ENCODE data around the gene CLDN24.
"Not testable (repeated sequence)": the region's sequence is repeated elsewhere in the genome, so short reads cannot be mapped to it uniquely, and the experiment has no call there.

CLDN24 gene

DNA sequence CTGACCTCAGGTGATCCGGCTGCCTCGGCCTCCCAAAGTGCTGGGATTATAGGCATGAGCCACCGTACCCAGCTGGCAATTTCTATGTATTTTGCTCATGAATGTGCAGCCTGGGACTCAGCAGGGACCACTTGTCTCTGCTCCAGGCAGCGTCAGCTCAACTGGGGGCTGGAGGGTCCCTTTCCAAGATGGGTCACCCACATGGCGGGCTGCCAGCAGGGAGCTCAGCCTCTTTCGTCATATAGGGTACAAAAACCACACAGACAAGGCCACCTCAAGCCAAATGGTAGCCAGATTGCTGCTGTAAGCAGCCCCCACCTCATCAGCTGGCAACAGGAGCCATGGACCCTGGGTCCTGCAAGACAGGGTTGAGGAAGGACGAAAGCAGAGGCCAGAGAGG, 2.4 kb upstream of the CLDN24 start:
- DNase-seq (ENCODE audit: low read depth, low spot score): no peak
- H3K27ac ChIP-seq: no peak overlapping the region

DNA sequence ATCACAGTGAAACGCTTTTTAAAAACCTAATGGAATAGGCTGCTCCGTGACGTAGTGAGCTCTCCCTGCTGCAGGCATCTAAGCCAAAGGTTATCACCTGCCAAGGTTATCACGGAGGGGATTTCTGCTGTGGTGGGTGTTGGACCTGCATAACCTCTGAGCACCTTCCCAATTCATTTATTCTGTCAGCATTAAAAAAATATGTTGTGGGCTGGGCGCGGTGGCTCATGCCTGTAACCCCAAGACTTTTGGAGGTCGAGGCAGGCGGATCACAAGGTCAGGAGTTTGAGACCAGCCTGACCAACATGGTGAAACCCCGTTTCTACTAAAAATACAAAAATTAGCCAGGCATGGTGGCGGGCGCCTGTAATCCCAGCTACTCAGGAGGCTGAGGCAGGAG, 1.8 kb upstream of the CLDN24 start:
- not testable (repeated sequence) for H3K27ac ChIP-seq; DNase-seq (ENCODE audit: low read depth, low spot score)

DNA sequence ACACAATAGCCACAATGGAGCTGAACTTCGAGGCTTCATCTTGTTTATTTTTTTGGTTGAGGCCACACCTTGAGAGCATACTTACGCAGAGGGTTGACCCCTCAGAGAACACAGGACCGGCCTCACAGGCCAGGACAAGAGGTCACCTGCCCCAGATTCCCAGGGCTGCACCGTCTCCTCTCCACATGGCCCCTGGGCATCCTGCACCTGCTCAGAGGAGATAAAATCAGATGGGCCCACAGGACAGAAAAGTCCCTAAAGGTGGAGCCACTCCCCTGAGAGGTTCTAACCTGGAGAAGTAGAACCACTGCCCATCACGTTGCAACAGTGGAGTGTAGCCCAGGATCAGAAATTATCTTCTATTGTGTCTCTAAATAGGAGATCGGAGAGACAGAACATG, 1.1 kb upstream of the CLDN24 start:
- DNase-seq (ENCODE audit: low read depth, low spot score): no peak
- H3K27ac ChIP-seq: no peak overlapping the region

DNA sequence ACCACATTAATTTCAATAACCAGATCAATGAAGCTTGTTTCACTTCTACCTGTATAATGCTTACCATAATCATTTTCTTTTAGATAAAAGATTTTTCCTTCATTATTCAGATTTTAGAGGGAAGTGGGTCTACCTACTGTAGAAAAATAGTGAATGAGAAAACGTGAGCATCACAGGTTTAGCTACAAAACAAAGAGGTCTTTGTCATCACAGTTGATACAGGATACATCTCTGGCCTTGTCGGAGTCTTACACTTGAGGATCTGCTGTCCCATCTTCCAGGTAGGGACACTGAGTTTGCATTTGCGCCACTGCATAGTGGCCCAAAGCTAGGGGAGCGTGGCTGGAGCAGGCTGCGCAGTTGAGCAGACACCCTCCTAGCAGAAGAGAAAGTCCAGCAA, 710 bp downstream of the CLDN24 start:
- H3K27ac ChIP-seq: no peak overlapping the region
- DNase-seq (ENCODE audit: low read depth, low spot score): no peak

DNA sequence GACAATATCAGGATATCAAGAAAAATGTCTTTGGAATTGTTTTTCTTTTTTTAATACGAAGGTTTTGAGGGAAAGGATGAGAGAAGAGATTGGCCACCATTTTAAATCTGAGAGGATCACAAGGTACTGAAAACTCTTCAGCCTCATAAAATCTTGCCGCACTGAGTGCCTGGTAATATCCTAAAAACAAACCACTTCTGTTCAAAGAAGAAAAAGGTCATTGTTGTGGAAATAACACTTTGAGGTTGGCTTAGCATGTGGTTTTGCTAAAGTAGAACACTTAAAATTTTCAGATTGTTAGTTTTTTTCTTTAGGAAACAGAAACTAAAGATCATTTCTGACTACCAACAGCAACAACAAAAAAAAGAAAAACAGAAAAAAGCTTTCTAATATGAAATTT, 1.1 kb downstream of the CLDN24 start:
- DNase-seq (ENCODE audit: low read depth, low spot score): no peak
- H3K27ac ChIP-seq: no peak overlapping the region

DNA sequence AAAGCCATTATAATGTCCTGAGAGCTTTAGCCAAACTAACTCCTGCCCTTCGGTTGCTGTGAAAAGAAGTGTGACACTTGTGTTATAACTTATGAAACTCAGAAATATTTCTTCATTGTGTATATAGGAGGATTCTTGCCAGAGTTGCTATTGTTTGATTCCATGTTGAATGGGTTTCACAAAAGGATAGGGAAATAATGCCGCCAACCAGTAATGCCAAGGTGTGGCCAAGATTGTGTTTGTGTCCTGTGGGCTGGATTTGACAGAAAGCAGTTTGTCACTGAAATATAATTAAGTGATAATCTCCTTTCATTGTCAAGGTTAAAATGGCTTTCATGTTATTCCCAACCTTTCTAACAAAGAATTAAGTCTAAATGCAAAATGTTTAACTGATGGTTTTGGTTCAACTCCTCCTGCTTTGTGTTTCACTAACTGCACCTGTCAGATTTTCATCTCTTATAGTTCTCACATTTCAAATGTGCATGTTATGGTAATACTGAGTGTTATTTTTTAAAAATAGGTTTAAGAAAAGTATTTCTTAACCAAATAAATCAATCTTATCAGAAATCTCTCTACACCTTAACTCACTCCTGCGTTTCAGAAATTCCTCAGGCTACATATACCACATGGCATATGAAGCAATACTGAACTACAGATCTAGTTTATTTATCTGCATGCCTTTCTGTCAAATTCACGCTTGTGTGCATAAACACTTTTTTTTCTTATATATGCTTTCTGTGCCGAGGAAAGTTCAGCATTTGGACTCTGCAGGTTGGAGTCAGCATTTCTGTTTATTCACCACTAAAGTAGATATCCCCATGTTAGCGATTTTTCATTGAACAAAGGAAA, 1.8 kb downstream of the CLDN24 start, which contains the start of gene CLDN22:
Gene CLDN22, minus strand, starts transcription at position 66 of the 849 bp plus-strand sequence. Its CDS starts 58 bp downstream, at position 8.
- no peak within 1 kb of the TSS for H3K27ac ChIP-seq
- DNase-seq (ENCODE audit: low read depth, low spot score): no peak

DNA sequence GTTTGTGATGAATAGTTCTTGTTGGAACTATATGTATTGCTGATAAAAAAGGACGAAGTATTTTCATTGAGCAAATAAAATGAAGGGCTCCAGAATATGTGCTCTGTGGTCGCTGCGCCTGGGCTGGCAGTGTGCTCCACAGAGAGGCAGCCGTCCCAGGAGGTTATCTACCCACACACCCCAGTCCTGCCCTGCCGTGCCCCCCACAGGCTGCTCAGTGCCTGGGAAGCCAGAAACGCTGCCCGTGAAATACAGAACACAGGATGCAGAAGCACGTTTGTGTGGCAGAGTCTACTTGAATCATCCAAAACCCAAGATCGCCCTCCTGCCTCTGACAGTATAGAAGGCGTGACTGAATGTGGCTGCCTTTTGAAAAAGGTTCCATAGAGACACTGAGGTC, 3.6 kb downstream of the CLDN24 start:
- no peak overlapping the region for H3K27ac ChIP-seq
- DNase-seq (ENCODE audit: low read depth, low spot score): no peak

DNA sequence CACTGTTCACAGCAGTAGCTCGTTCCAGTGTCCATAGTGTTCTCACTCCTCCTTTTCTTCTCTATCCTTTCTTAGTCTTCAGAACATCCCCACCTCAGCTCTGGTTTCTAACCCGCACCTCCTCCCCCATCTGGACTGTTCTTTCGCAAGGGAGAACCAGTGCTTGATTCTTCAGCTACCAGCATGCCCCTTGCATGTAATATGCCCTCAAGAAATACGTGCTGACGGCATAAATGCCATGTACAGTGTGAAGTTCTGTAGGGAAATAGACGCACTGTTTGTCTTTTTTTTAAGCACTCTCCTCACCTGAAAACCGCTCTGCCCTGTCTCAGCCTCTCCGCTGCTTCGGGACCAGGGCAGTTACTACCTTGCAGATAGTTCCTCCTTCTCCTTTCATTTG, 7.4 kb downstream of the CLDN24 start:
- no peak for DNase-seq (ENCODE audit: low read depth, low spot score)
- no peak overlapping the region for H3K27ac ChIP-seq

DNA sequence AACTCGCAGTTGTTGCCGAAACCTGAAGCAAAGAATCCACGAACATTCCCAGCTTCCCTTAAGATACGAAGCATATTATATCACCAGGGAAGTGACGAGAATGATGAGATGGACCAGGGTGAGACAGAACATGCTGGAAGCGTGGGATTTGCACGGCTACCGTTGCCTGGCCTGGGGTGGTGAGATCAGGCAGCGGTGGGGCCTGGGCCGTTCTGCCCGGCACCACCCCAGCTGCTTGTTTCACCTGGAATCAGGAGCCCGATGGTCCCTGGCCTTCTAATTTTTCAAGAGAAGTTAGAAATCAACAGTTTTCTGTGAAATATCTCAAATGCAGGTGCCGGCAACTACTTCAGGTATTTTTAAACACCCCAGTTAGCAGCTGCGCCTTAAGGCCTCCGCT, 7.9 kb downstream of the CLDN24 start:
- no peak overlapping the region for H3K27ac ChIP-seq
- DNase-seq (ENCODE audit: low read depth, low spot score): no peak

DNA sequence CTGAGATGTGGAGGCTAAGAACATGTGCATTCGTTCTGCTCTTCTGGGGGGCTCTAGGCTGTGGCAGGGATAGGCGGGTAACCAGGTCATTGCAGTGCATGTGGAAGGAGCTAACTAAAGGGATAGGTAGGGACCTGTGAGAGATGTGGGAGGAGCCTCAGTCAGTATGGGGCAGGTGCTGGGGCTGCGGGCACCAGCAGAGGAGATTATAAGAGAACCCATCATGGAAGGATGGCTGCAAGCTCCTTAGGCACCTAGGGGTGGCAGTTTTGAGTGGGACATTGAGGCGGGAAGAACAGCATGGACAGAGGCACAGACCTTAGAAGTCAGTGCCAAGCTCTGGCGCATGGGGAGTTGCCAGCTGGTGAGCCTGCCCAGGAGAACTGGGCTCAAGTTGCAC, 9.4 kb downstream of the CLDN24 start:
- DNase-seq (ENCODE audit: low read depth, low spot score): no peak

DNA sequence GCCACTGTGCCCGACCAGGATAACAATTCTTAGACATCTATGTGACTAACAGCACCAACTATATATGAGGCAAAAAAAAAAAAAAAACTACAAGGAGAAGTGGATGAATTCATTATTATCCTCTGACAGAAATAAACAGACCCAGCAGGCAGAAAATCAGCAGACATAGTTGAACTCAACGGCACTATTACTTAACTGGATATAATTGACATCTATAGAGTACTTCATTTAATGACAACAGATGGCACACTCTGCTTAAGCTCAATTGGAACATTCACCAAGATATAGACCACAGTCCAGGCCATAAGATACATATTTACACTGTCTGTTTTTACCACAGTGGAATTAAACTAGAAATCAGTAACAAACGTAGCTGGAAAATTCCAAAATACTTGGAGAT, 15.4 kb downstream of the CLDN24 start:
- no peak for DNase-seq (ENCODE audit: low read depth, low spot score)
- no peak overlapping the region for H3K27ac ChIP-seq

More for the DNA sequence above, 9.4 kb downstream of the CLDN24 start:
- no peak overlapping the region for H3K27ac ChIP-seq

DNA sequence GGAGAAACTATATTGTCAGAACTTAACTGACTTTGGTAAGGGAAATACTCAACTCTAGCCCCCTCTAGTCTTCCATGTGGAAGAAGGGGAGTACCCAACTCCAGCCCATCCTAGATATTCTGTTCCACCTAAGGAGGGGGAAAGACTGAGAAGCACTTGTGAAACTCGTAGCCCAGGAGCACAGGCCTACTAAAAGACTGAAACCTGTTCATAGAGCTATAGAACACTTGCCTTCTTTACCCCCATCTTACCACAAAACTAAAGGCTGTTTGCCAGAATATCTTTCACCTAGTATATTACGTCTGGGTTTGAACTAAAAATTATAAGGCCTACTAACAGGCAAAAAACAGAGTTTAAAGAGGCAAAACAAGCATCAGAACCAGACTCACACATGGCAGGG, 17.7 kb downstream of the CLDN24 start:
- no peak overlapping the region for H3K27ac ChIP-seq
- no peak for DNase-seq (ENCODE audit: low read depth, low spot score)

DNA sequence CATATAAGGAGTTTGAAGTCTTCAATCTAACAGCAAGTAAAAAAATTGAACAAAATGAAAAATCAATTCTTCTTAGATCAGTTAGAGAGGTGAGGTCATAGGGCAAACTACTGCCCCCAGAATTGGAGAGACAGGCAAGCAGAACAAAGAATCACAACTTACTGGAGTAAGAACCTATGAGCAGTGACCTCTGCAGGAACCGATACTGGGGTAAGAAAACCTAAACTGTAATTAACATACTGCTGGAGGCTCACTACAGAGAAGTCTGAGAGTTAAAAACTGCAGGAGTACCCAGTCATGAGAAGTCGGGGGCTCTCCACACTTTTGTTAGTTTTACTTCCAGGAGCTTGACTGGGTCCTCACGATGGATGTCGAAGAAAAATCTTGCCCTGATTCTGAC, 18.2 kb downstream of the CLDN24 start:
- no peak for DNase-seq (ENCODE audit: low read depth, low spot score)
- no peak overlapping the region for H3K27ac ChIP-seq

DNA sequence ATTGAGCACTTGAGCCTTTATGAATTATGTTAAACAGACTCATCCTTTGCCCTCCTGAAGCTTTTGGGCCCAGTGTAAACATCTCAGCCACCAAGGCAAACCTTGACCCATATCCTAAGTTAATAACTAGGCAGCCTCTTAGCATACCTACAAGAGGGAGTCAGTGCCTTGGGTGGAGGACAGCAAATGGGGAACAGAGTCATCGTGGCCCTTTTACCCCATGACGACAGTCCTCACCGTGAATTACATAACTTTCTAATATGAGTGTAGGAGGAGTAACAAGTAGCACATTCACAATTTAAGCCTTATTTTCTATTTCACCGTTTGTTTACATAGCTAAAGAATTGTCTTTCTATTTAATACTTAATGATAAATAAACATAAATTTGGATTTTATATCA, 18.9 kb downstream of the CLDN24 start:
- no peak overlapping the region for H3K27ac ChIP-seq
- no peak for DNase-seq (ENCODE audit: low read depth, low spot score)

DNA sequence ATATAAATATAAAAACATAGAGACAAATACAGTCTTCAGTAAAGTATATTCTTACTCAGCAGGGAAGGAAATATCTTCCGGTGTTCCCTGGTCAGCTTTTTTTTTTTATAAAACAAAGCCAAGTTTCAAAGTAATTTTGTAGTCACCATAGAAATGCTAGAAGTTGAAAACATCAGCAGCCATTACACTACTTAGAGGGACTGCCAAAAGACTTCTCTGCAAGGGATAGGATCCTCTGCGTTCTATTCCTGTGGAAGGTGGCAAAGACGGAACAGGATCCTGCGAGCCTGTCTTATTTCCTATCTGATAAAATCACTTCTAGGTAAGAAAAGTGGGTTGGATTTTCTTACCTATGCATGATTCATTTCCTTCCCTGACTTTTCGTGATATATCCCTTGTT, 21.6 kb downstream of the CLDN24 start:
- no peak overlapping the region for H3K27ac ChIP-seq
- no peak for DNase-seq (ENCODE audit: low read depth, low spot score)

DNA sequence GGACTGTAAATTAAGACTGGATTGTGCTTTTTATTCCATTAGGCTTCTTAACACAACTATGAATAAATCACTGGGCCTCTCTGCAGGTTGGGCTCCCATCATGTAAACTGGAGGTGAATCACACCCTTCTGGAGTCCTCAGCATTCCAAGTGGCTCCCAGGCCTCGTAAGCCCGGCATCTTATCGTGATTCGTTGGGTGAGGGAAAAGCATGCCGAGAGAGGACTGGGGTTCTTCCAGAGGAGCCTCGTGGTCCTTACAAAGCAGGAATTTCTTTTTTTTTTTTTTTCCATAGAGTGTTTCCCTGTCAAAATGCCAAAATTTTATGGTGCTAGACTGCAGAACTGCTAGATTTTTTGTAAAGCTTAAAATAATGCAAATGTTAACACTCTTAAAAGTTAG, 22.2 kb downstream of the CLDN24 start:
- no peak for DNase-seq (ENCODE audit: low read depth, low spot score)
- no peak overlapping the region for H3K27ac ChIP-seq

DNA sequence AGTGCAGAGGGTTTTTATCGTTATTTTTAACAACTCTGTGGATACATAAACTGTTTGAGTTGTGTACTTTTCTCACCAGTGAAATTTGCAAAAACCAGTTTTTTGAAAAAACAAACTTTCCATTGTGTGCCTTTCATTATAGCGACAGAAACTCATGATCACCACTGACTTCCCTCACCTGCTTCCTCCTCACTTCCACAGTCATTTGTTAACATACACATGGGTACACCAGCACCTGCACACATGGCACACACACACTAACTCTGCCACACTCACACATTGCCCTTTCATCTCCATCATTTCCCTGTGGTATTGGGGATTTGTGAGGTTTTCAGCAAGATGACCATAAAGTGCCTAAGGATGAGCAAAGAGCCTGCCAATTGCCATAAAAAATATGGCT, 22.8 kb downstream of the CLDN24 start:
- H3K27ac ChIP-seq: no peak overlapping the region
- DNase-seq (ENCODE audit: low read depth, low spot score): no peak

DNA sequence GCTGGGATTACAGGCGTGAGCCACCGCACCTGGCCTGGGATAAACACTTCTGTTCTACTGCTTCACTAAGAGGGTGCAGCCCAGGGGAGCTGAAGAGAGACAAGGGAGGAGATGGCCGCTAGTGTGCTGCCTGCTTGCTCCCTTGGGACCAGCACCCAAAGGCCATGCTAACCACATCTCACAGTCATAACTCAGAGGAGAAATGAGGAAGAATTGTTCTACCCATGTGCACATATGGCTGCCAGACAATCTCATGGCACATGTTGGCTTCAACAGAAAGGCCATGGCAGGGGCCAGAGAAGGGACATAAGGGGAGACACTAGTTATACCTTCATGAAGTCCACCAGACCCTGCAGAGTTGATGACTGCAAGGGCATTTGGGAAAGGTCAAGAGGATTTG, 24.6 kb downstream of the CLDN24 start:
- H3K27ac ChIP-seq: no peak overlapping the region
- no peak for DNase-seq (ENCODE audit: low read depth, low spot score)

DNA sequence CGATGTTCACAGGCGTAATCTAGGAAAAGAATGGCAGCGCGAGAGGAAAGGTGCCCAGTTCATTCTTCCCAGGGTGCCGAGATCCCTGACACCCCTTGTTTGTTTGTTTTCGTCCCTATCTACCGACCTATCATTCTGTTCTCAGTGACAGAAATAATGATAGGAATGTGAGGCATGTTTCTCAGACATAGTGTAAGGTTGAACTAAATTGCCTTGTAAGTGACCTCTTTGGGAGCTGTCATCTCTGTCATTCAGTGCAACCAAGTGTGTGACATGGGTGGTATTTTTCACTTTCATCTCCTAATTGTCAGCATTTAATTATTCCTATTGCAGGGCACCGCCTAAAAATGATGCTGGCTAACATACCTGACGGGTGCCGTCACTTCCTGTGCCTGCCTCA, 26.5 kb downstream of the CLDN24 start:
- peak overlapping the region; percentile 6 for H3K27ac ChIP-seq
- DNase-seq (ENCODE audit: low read depth, low spot score): no peak

DNA sequence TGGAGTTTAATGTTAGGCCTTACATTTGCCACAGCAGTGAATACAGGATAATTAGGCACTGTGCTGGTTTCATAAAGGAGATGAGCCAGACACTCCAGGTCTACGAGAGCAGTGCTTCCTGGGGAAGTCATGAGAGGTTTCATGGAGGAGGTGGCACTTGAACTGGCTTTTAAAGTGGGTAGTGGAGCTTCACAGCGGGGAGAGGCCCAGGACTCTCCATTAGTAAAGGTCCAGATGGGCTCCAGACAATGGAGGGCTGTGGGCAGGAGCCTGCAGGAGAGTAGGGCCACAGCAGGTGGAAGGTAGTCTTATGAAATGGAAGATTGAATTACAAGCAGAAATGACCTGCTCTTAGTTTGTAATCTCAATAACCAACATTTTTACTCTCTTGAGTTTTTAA, 31.2 kb downstream of the CLDN24 start:
- DNase-seq (ENCODE audit: low read depth, low spot score): no peak
- no peak overlapping the region for H3K27ac ChIP-seq

DNA sequence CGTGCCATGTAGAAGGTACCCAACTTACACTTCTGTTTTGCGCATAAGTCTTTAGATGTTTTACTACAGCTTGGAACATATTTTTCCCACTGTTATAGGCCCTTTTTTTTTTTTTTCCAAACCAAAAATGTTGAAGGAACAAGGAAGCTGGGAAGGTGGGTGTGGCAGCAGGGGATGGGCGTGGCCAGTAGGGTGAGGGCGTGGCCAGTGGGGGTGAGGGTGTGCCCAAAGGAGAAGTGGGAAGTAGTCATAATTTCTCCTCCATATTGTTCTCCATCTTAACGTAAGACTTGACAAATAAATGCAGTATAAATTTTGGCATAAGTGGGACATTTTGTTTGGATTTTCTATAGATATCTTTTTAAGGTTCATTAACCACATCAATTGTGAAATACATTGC, 32.5 kb downstream of the CLDN24 start:
- no peak overlapping the region for H3K27ac ChIP-seq
- no peak for DNase-seq (ENCODE audit: low read depth, low spot score)

DNA sequence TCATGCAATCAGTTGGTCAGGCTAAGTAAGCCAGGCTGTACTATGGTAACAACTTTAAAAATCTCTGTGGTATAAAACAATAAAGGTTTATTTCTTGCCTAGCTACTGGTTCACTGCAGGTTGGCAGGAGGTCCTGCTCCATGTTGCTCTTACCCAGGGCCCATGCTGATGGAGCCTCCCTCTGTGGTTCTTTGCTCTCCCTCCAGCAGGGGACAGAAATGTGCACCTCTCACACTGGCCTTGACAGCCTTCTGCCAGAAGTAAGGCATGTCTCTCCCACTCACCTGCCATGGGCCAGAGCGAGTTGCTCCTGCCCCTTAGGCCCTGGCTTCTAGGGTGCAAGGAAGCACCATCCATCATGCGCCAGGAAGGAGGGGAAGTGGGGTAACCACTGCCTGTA, 33.3 kb downstream of the CLDN24 start:
- no peak overlapping the region for H3K27ac ChIP-seq
- no peak for DNase-seq (ENCODE audit: low read depth, low spot score)

Measured in epithelial cell of prostate (primary cell).